GM12878 (cell line): Measurements from ENCODE around the gene PHPT1. TPM values are rescaled to one million over a fixed set of nuclear protein-coding genes. Genes with fewer than 3 reads are reported as not detected.

ENCODE experiments used
- ATAC-seq: fragments of 200-7000 bp; cut with Tn5 transposase; 3 replicates; pipeline ENCODE4 v1.9.1; 2020; ENCODE audit warnings: mild to moderate bottlenecking, moderate library complexity
- BruUV-seq: library from RNA; stranded (reverse); fragments of 400-500 nt; replicated peaks from 2 replicates; lab custom pipeline; 2021; lab: Mats Ljungman, UMichigan
- CTCF ChIA-PET: fragments of 300-600 bp; sonication (Branson Sonifier 250); formaldehyde crosslinking; extraction: SDS; loops from one replicate; lab custom pipeline; 2021; ENCODE audit warnings: inconsistent platforms; lab: Yijun Ruan, JAX
- POLR2A ChIA-PET: fragments of 350-600 bp; formaldehyde crosslinking; extraction: SDS; loops from one replicate; lab custom pipeline; 2021; ENCODE audit warnings: inconsistent platforms; lab: Charles Lee
- RAD21 ChIA-PET: fragments of 300-600 bp; sonication (Branson Sonifier 250); formaldehyde crosslinking; loops from one replicate; lab custom pipeline; 2023; ENCODE audit warnings: antibody characterized with exemption; ENCODE audit not compliant: unreplicated experiment; lab: Charles Lee
- SMC1A ChIA-PET: fragments of 300-600 bp; sonication (Branson Sonifier 250); formaldehyde crosslinking; loops from one replicate; lab custom pipeline; 2023; ENCODE audit not compliant: unreplicated experiment, uncharacterized antibody; lab: Charles Lee
- DNase-seq: peaks from one replicate; pipeline ENCODE4 v3.0.0-alpha.2; 2011; ENCODE audit warnings: low read depth, low spot score
- FAIRE-seq: peaks from 3 replicates; lab custom pipeline; 2011; peaks lifted over from hg19 to GRCh38; lab: Jason Lieb, UNC
- H2AFZ ChIP-seq: 2 replicates; pipeline ENCODE4 v1.6.0; 2011; ENCODE audit warnings: low read depth, low read length, control low read depth; ENCODE audit not compliant: control insufficient read depth
- H3K27ac ChIP-seq: 2 replicates; pipeline ENCODE4 v1.5.1; 2011; ENCODE audit warnings: control low read depth; ENCODE audit not compliant: control insufficient read depth, insufficient read depth
- H3K27me3 ChIP-seq, 2 experiments: replicated peaks in 1 of 2; 2 replicates each; pipeline versions ENCODE4 v1.6.0 to v1.6.1; 2011; ENCODE audit warnings: low read length in 1 of 2; ENCODE audit not compliant: control insufficient read depth in 2 of 2, insufficient read depth in 2 of 2
- H3K36me3 ChIP-seq, 2 experiments: 2 replicates each; pipeline ENCODE4 v1.5.1; 2011; ENCODE audit warnings: low read length in 1 of 2; ENCODE audit not compliant: control insufficient read depth in 2 of 2, insufficient read depth in 2 of 2
- H3K4me1 ChIP-seq: 2 replicates; pipeline ENCODE4 v1.6.1; 2011; ENCODE audit warnings: mild to moderate bottlenecking, low read length, moderate library complexity, mixed read lengths; ENCODE audit not compliant: control insufficient read depth, insufficient read depth
- H3K4me2 ChIP-seq: 2 replicates; pipeline ENCODE4 v1.6.0; 2011; ENCODE audit warnings: control low read depth; ENCODE audit not compliant: control insufficient read depth, insufficient read depth
- H3K4me3 ChIP-seq: fragments of 200-600 bp; sonication (generic); 2 replicates; pipeline ENCODE4 v1.5.1; 2016
- H3K79me2 ChIP-seq: 2 replicates; pipeline ENCODE4 v1.6.0; 2011; ENCODE audit warnings: low read length; ENCODE audit not compliant: control insufficient read depth, insufficient read depth
- H3K9ac ChIP-seq: 2 replicates; pipeline ENCODE4 v1.8.0; 2011; ENCODE audit warnings: low read length, control low read depth, mixed read lengths; ENCODE audit not compliant: control insufficient read depth, insufficient read depth
- H3K9me3 ChIP-seq: replicated peaks from 3 replicates; pipeline ENCODE4 v1.5.1; 2011; ENCODE audit warnings: mild to moderate bottlenecking, low read length; ENCODE audit not compliant: control insufficient read depth, insufficient read depth
- H4K20me1 ChIP-seq: 2 replicates; pipeline ENCODE4 v1.6.0; 2011; ENCODE audit not compliant: control insufficient read depth, insufficient read depth
- ATF3 ChIP-seq: IDR thresholded peaks from 2 replicates; pipeline ENCODE4 v1.6.1; 2011; ENCODE audit warnings: low read depth, mild to moderate bottlenecking, low read length, moderate library complexity, borderline replicate concordance; ENCODE audit errors: extremely low read depth
- BACH1 ChIP-seq: fragments of 450-650 bp; IDR thresholded peaks from 2 replicates; pipeline ENCODE4 v1.6.1; 2017; ENCODE audit warnings: mild to moderate bottlenecking, borderline replicate concordance
- FOXK2 ChIP-seq: fragments of 450-650 bp; IDR thresholded peaks from 2 replicates; pipeline ENCODE4 v1.6.1; 2017; ENCODE audit warnings: mild to moderate bottlenecking, moderate library complexity
- GATAD2B ChIP-seq: fragments of 450-650 bp; conservative IDR thresholded peaks from 2 replicates; pipeline ENCODE4 v1.6.1; 2017; ENCODE audit warnings: low read depth, mild to moderate bottlenecking, moderate library complexity
- HSF1 ChIP-seq: fragments of 150-350 bp; IDR thresholded peaks from 2 replicates; pipeline ENCODE4 v1.6.1; 2014; ENCODE audit warnings: mild to moderate bottlenecking, low read depth, low read length
- IKZF1 ChIP-seq: fragments of 450-650 bp; conservative IDR thresholded peaks from 2 replicates; pipeline ENCODE4 v1.6.1; 2017; ENCODE audit warnings: antibody characterized with exemption, mild to moderate bottlenecking
- POLR2AphosphoS5 ChIP-seq: IDR thresholded peaks from 2 replicates; pipeline ENCODE4 v1.6.1; 2011; ENCODE audit warnings: mild to moderate bottlenecking, low read length, inconsistent platforms
- SP1 ChIP-seq: IDR thresholded peaks from one replicate; pipeline ENCODE4 v1.6.1; 2011; ENCODE audit warnings: low read depth, low read length
- TCF3 ChIP-seq: IDR thresholded peaks from 2 replicates; pipeline ENCODE4 v1.6.1; 2012; ENCODE audit warnings: low read depth, mild to moderate bottlenecking, low read length, borderline replicate concordance; ENCODE audit not compliant: insufficient read depth
- ZNF384 ChIP-seq: IDR thresholded peaks from 2 replicates; pipeline ENCODE4 v1.6.1; 2012; ENCODE audit warnings: low read depth, mild to moderate bottlenecking, low read length, improper control_type of control experiment, borderline replicate concordance
- WGBS: methylation state at CpG from one replicate; pipeline ENCODE4 v1.1.6; 2016; ENCODE audit warnings: low lambda C conversion rate; ENCODE audit not compliant: insufficient replicate concordance, insufficient coverage; ENCODE audit errors: missing lambda C conversion rate; 5-methylcytosine and 5-hydroxymethylcytosine counted together
- in situ Hi-C: fragments of 300-500 bp; cut with MboI; formaldehyde crosslinking; loops from 9 replicates; pipeline ENCODE4 v1.14.3; 2018; ENCODE audit warnings: mixed read lengths
- intact Hi-C: fragments of 100-400 bp; cut with micrococcal nuclease; formaldehyde crosslinking; loops from one replicate; pipeline ENCODE4 v1.14.2; 2022; ENCODE audit not compliant: unreplicated experiment
- polyA plus RNA-seq, 11 experiments: library from polyadenylated mRNA; depleted of rRNA in 4 of 11; unstranded in 6 of 11; stranded (reverse) in 5 of 11; fragments of >200 nt; fragmentation: Nextera tagmentation in 4 of 11; fragmentation: Illumina TruSeq in 1 of 11; extraction: Ambion mirVana in 4 of 11; extraction: Trizol in 1 of 11; gene quantifications; 1 replicate in 1 of 11; 2 replicates in 10 of 11; pipeline versions ENCODE4 v1.2.1 to v1.2.3, GENCODE V29; 2011 to 2016; ENCODE audit warnings: inconsistent platforms in 2 of 11, missing spikeins in 2 of 11, low read depth in 1 of 11
- total RNA-seq, 4 experiments: library from RNA; depleted of rRNA in 3 of 4; stranded (reverse); fragments of >200 nt in 3 of 4; fragmentation: Illumina TruSeq in 1 of 4; extraction: Trizol in 1 of 4; gene quantifications; 2 replicates each; pipeline versions ENCODE4 v1.2.1 to v1.2.3, GENCODE V29; 2013 to 2021
- TF ChIP-seq, protein P1 (sequence below): fragments of 450-650 bp; IDR thresholded peaks from 2 replicates; pipeline ENCODE4 v1.6.1; 2017; ENCODE audit warnings: mild to moderate bottlenecking, moderate library complexity
- TF ChIP-seq, protein P2 (sequence below): fragments of 450-650 bp; IDR thresholded peaks from 2 replicates; pipeline ENCODE4 v1.6.1; 2016; ENCODE audit warnings: mild to moderate bottlenecking

Gene PHPT1
- total and polyA plus RNA-seq, 10 of the 15 experiments (the other 5 are each of a cell fraction or from before 2014, with no cell fraction given): 56.2 to 323 (median 140) TPM

DNA sequence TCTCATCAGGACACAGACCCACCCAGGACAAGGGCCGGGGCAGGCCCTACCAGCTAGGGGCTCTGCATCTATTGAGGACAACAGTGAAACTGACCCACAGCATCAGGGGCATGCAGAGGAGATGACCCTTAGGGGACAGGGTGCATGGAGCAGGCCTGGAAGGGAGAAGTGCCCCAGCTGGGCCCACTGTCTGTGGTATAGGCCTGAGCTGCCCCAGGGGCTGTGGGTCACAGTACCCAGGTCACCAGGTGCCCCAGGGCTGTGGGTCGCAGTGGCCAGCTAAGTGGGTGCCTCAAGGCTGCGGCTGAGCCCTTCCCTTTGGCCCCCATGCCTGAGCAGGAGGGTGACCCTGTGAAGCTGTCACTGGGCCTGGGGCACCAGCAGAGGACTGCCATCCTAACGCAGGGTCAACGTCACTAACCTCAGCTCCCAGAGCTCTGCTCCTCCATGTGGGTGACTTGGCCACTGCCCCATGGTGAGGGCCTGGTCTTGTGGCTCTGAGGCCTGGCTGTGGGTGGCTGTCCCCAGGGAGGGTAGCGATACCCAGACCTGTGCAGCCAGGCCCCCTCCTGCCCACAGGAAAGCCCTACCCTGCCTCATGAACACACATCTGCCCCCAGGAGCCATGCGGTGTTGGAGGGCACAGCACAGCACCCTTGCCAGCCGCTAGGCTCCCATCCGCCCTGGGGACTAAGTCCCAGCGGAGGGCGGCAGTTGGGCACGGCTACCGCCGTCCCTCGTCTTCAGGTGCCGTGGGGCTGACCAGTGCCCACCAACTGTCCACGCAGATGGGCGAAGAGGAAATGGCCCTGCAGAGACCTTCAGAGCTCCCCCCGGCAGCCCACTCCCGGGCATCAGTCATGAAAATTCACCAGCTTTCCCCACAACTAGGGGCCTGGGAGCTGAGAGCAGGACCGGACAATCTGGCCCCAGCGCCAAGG is 12.0 kb downstream of the PHPT1 start (continued):
- TF ChIP-seq ATF3 (no peak), POLR2AphosphoS5 (peak; percentile 50; the same call in 1 of the 2 replicates)
- TF ChIP-seq, all 136 proteins: peak for 2

DNA sequence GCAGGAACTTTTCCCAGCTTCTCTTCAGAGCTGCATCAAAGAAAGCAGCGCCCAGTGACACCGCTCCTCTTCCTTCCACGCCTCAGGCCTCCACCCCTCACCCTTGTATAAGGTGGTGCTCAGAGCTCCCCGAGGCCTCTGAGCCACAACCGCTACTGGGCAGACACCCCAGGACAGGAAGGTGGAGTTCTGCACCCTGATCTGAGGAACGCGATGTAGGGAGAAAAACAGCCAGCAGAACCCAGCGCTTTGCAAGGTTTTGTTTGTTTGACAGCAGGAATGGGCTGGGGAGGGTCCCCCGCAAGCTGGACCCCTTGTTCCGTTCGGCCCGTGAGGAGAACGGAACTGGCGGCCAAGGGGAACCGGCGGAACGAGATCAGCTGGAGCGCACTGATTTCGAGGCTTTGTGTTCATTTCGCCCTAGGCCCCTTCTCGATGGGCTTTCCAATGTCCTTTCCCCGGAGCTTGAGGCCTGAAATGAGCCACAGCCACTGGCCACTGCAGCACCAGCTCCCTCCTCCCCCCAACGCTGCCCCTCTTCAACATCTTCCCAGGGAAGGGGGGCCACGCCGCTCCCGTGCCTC is 12.8 kb downstream of the PHPT1 start:
- peaks cover 3 to 11% of the 10 kb centered on the region in 2 experiments; a peak in 3 of 4 replicates for H3K36me3 ChIP-seq
- ATAC-seq: no peak
- TF ChIP-seq IKZF1 (no peak), HSF1 (no peak), TCF3 (no peak), GATAD2B (no peak), SP1 (no peak), ZNF384 (no peak), BACH1 (no peak), FOXK2 (no peak)
- TF ChIP-seq, protein P1, sequence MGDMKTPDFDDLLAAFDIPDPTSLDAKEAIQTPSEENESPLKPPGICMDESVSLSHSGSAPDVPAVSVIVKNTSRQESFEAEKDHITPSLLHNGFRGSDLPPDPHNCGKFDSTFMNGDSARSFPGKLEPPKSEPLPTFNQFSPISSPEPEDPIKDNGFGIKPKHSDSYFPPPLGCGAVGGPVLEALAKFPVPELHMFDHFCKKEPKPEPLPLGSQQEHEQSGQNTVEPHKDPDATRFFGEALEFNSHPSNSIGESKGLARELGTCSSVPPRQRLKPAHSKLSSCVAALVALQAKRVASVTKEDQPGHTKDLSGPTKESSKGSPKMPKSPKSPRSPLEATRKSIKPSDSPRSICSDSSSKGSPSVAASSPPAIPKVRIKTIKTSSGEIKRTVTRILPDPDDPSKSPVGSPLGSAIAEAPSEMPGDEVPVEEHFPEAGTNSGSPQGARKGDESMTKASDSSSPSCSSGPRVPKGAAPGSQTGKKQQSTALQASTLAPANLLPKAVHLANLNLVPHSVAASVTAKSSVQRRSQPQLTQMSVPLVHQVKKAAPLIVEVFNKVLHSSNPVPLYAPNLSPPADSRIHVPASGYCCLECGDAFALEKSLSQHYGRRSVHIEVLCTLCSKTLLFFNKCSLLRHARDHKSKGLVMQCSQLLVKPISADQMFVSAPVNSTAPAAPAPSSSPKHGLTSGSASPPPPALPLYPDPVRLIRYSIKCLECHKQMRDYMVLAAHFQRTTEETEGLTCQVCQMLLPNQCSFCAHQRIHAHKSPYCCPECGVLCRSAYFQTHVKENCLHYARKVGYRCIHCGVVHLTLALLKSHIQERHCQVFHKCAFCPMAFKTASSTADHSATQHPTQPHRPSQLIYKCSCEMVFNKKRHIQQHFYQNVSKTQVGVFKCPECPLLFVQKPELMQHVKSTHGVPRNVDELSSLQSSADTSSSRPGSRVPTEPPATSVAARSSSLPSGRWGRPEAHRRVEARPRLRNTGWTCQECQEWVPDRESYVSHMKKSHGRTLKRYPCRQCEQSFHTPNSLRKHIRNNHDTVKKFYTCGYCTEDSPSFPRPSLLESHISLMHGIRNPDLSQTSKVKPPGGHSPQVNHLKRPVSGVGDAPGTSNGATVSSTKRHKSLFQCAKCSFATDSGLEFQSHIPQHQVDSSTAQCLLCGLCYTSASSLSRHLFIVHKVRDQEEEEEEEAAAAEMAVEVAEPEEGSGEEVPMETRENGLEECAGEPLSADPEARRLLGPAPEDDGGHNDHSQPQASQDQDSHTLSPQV: no peak
- TF ChIP-seq, protein P2, sequence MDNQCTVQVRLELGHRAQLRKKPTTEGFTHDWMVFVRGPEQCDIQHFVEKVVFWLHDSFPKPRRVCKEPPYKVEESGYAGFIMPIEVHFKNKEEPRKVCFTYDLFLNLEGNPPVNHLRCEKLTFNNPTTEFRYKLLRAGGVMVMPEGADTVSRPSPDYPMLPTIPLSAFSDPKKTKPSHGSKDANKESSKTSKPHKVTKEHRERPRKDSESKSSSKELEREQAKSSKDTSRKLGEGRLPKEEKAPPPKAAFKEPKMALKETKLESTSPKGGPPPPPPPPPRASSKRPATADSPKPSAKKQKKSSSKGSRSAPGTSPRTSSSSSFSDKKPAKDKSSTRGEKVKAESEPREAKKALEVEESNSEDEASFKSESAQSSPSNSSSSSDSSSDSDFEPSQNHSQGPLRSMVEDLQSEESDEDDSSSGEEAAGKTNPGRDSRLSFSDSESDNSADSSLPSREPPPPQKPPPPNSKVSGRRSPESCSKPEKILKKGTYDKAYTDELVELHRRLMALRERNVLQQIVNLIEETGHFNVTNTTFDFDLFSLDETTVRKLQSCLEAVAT: no peak

More for the DNA sequence above, 12.8 kb downstream of the PHPT1 start:
- no peak for DNase-seq
- H3K4me2 ChIP-seq: no peak overlapping the region
- H3K4me1 ChIP-seq: peaks cover 5% of the 10 kb centered on the region
- ChIA-PET POLR2A (interaction anchor here (1.0 kb wide), 1 partner anchor 67 kb away, joined by 3 read pairs; no protein-coding TSS in a partner anchor), SMC1A (interaction anchor here (1.1 to 1.4 kb wide), 2 partner anchors 16 to 23 kb away, joined by 3 to 4 read pairs; no protein-coding TSS in a partner anchor), CTCF (interaction anchor here (0.6 to 0.7 kb wide), 2 partner anchors 48 to 949 kb away, joined by 3 to 4 read pairs; no protein-coding TSS in a partner anchor), RAD21 (no interaction called here)
- intact Hi-C loops: no loop called here
- H3K27me3 ChIP-seq: no peaks in the 10 kb centered on the region
- no peak overlapping the region for H3K9ac ChIP-seq
- no peak overlapping the region for H3K4me3 ChIP-seq
- H3K79me2 ChIP-seq: peaks cover 22% of the 10 kb centered on the region
- WGBS: 93% methylated on average over 26 of the region's 26 CpGs
- no peak for FAIRE-seq
- no peaks in the 10 kb centered on the region for H3K9me3 ChIP-seq
- in situ Hi-C loops: no loop called here
- 0 out of 2 replicates have a peak, but pooled peaks cover 2% of the 10 kb centered on the region for H4K20me1 ChIP-seq
- no peak overlapping the region for H3K27ac ChIP-seq
- no TSS peak for BruUV-seq
- H2AFZ ChIP-seq: no peak overlapping the region
